ENCODE results near the gene TRIL.

The TRIL gene
- 0 to 0.88 (median 0.24) reads per million in 4 experiments for total RNA-seq

- DNase-seq, result no peak
Observed at GRCh38 chr7:28958235-28958979, at the start of gene TRIL. TRIL (minus strand) TSS chr7:28958330; CDS start chr7:28958046, 284 bp downstream.

GRCh38 chr7:29007127-29007526, 49.0 kb upstream of the TRIL start:
- no peak for DNase-seq

GRCh38 chr7:29005829-29006228, 47.7 kb upstream of the TRIL start:
- no peak for DNase-seq

- no peak for DNase-seq
Observed at GRCh38 chr7:29005406-29005805, 47.3 kb upstream of the TRIL start.

- DNase-seq, result no peak
Observed at GRCh38 chr7:29003703-29004102, 45.6 kb upstream of the TRIL start.

GRCh38 chr7:29000717-29001076, 42.6 kb upstream of the TRIL start:
- no peak for DNase-seq

- no peak for DNase-seq
Observed at GRCh38 chr7:28999895-29000716, 42.0 kb upstream of the TRIL start.

- no peak for DNase-seq
Observed at GRCh38 chr7:28999427-28999826, 41.3 kb upstream of the TRIL start.

GRCh38 chr7:28998105-28998504, 40.0 kb upstream of the TRIL start:
- no peak for DNase-seq

GRCh38 chr7:28996836-28997235, 38.7 kb upstream of the TRIL start:
- DNase-seq, result no peak

- DNase-seq, result no peak
Observed at GRCh38 chr7:28993371-28993770, 35.2 kb upstream of the TRIL start.

GRCh38 chr7:28992798-28993197, 34.7 kb upstream of the TRIL start:
- no peak for DNase-seq

- no peak for DNase-seq
Observed at GRCh38 chr7:28990200-28990960, 32.2 kb upstream of the TRIL start.

GRCh38 chr7:28989211-28989980, 31.3 kb upstream of the TRIL start:
- no peak for DNase-seq

GRCh38 chr7:28988810-28989209, 30.7 kb upstream of the TRIL start:
- DNase-seq, result no peak

- DNase-seq, result no peak
Observed at GRCh38 chr7:28988091-28988490, 30.0 kb upstream of the TRIL start.

GRCh38 chr7:28986765-28987110, 28.6 kb upstream of the TRIL start:
- no peak for DNase-seq

GRCh38 chr7:28986028-28986764, 28.1 kb upstream of the TRIL start:
- no peak for DNase-seq

- no peak for DNase-seq
Observed at GRCh38 chr7:28984631-28985030, 26.5 kb upstream of the TRIL start.

GRCh38 chr7:28984217-28984616, 26.1 kb upstream of the TRIL start:
- no peak for DNase-seq

GRCh38 chr7:28983396-28984190, 25.5 kb upstream of the TRIL start:
- DNase-seq, result no peak

Data from effector CD8-positive, alpha-beta T cell (primary cell).